ENCODE measurements around the gene MSTO1. TPM values are rescaled to one million over a fixed set of nuclear protein-coding genes. Genes with fewer than 3 reads are reported as not detected.
"Not testable (repeated sequence)": the region's sequence is repeated elsewhere in the genome, so short reads cannot be mapped to it uniquely, and the experiment has no call there.

MSTO1 gene
- 10 to 100 TPM in 2 of 3 donors, 1 to 10 TPM in 1; 9.6 to 44.2 (median 35.4) TPM for total RNA-seq

DNA sequence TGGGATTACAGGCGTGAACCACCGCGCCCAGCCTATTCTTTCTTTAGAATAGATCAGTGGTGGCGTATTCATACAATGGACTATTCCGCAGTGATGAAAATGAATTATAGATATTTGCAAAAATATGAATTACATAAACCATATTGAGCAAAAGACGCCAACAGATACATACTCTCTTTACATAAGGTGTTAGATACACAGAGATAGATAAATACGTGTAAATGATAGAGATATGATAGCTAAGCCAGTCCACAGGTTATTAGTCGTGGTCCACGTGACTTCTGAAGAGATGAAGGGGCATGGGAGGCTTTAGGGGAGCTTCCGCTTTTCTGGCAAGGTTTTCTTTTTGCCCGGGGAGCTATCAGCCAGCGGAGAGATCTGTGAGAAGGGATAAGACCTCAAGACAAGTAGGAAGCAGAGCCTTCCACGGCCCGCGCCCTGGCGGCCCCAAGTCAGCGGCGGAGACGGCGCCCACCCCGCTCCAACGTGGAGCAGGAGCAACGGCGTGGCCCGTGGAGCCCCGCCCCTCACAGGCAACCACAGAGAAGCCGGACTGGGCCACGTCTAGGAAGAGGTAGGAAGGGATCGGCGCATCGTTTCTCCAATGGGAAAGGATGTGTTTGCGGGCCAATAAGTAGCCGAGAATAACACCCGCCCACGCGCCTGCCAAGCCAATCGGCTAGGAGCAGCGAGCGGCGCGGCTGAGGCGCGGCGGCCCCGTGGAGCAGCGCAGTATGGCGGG, at the start of gene MSTO1:
Gene MSTO1 (plus strand): TSS at position 704 of the 742 bp plus-strand sequence. CDS start 31 bp downstream, at position 735.
- no peaks in the 10 kb centered on the region for H3K4me1 ChIP-seq
- peak; percentile 96 to 98 for DNase-seq (ENCODE audit: low spot score in 2 of 2)
- no peaks in the 10 kb centered on the region for H3K9me3 ChIP-seq
- intact Hi-C loops (cut with DNase I; ENCODE audit: low total_unique reads), result no loop called here
- H3K27me3 ChIP-seq, result no peaks in the 10 kb centered on the region
- H3K27ac ChIP-seq, result peak within 1 kb of the TSS; percentile 84
- peak; percentile 35 for TF ChIP-seq POLR2A (IDR thresholded peaks at IDR 0.05)
- TF ChIP-seq, protein P1, sequence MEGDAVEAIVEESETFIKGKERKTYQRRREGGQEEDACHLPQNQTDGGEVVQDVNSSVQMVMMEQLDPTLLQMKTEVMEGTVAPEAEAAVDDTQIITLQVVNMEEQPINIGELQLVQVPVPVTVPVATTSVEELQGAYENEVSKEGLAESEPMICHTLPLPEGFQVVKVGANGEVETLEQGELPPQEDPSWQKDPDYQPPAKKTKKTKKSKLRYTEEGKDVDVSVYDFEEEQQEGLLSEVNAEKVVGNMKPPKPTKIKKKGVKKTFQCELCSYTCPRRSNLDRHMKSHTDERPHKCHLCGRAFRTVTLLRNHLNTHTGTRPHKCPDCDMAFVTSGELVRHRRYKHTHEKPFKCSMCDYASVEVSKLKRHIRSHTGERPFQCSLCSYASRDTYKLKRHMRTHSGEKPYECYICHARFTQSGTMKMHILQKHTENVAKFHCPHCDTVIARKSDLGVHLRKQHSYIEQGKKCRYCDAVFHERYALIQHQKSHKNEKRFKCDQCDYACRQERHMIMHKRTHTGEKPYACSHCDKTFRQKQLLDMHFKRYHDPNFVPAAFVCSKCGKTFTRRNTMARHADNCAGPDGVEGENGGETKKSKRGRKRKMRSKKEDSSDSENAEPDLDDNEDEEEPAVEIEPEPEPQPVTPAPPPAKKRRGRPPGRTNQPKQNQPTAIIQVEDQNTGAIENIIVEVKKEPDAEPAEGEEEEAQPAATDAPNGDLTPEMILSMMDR (IDR thresholded peaks at IDR 0.05), result no peak
- TF ChIP-seq POLR2AphosphoS5 (IDR thresholded peaks at IDR 0.05), result peak; percentile 46 to 64 (median 54)
- peak within 1 kb of the TSS; percentile 38 to 80 (median 72) for H3K4me3 ChIP-seq
- H3K36me3 ChIP-seq, result no peaks in the 10 kb centered on the region

DNA sequence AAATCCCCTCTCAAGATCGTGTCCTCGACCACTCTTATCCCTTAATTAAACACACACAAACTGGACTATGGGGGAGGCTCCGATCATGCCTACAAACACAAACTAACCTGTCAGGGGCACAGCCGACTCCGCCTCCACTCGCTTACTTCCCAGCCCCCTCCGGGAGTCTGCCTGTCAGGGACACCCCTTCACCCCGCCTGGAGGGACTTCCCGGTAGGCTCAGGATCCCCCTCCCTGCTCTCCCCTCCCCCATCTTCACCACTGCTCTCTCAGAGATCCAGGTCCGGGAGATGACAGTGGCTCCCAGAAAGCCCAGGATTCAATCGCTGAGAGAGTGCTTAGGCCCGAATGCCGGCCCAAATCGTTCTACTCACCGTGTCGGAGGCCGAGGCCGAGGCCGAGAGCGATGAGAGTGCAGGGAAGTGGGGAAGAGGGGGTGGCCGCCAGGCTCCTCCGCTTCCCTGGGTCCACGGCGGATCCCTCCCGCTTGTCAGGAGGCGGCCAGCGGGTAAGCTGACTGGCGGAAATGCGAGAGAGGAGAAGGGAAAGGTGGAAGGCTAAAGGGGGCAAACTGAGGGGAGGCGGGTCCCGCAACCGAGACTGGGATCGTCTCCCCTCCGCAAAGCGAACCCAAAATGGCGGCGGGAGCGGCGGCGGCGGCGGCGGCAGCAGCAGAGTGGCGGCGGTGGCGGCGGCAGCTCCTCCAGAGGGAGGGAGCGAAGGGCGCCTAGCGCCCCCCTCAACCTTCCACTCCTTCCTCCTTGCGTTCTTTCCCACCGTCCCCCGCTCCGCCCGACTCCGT, 48.0 kb upstream of the MSTO1 start:
- H3K4me1 ChIP-seq; H3K36me3 ChIP-seq; intact Hi-C loops (cut with DNase I; ENCODE audit: low total_unique reads); H3K9me3 ChIP-seq; H3K27me3 ChIP-seq: not testable (repeated sequence)
- peak; percentile 29 to 53 for DNase-seq (ENCODE audit: low spot score in 2 of 2)
- peak overlapping the region; percentile 75 to 99 (median 81) for H3K4me3 ChIP-seq
- peak in 1 of 3 donors; percentile 4 for TF ChIP-seq POLR2AphosphoS5 (IDR thresholded peaks at IDR 0.05)
- peak overlapping the region; percentile 95 to 100 for H3K27ac ChIP-seq

- TF ChIP-seq, protein P1 (IDR thresholded peaks at IDR 0.05), result peak in 2 of 3 donors; percentile 28 to 42
- TF ChIP-seq POLR2A (IDR thresholded peaks at IDR 0.05) (peak; percentile 83), POLR2AphosphoS5 (IDR thresholded peaks at IDR 0.05) (peak; percentile 88 to 93 (median 92))
Observed at GRCh38 chr1:155562581-155563376, 47.2 kb upstream of the MSTO1 start, which contains the start of gene ASH1L. TSS of gene ASH1L (minus strand) at chr1:155562803. CDS start at chr1:155521519, 41,284 bp downstream.

GRCh38 chr1:155563377-155564022, 46.5 kb upstream of the MSTO1 start:
- intact Hi-C loops (cut with DNase I; ENCODE audit: low total_unique reads); H3K27me3 ChIP-seq; H3K9me3 ChIP-seq; DNase-seq (ENCODE audit: low spot score in 2 of 2); H3K4me1 ChIP-seq; H3K36me3 ChIP-seq: not testable (repeated sequence)
- Histone ChIP-seq H3K4me3 (peak overlapping the region; percentile 75 to 99 (median 81)), H3K27ac (peak overlapping the region; percentile 95 to 100)

More at GRCh38 chr1:155562581-155563376, 47.2 kb upstream of the MSTO1 start, which contains the start of gene ASH1L:
- Histone ChIP-seq H3K4me1 (peaks cover 0 to 8% of the 10 kb centered on the region in 2 donors), H3K4me3 (peak within 1 kb of the TSS; percentile 75 to 99 (median 81)), H3K9me3 (no peaks in the 10 kb centered on the region), H3K27ac (peak within 1 kb of the TSS; percentile 95 to 100), H3K27me3 (no peaks in the 10 kb centered on the region), H3K36me3 (no peaks in the 10 kb centered on the region)
- DNase-seq (ENCODE audit: low spot score in 2 of 2), result peak; percentile 88 to 94
- intact Hi-C loops (cut with DNase I; ENCODE audit: low total_unique reads), result no loop called here

DNA sequence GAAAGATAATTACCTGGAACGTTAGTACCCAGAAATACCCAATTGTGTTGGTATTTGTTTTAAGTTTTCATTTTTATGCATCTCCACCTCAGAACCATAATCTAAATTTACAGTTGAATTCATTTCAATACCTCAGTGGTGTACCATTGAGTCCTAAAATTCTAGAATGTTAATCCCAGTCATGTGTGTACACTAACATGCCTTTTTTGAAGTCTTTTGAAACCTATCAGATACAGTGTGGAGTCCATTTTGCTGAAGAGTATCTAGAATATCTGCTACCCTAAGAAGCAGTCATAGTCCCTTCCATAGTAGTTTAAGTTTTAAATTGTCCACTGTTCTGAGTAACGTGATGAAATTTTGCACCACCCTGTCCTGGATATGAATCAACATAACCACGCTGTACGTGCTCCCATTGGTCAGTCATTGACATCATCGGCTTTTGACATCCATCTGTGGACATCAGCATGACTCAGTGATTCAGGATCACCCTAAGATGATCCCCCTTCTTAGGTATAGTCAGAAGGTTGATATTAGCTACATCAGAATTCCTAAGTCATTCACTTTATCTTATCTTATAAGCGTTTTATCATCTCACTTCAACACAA, 39.9 kb upstream of the MSTO1 start:
- no peaks in the 10 kb centered on the region for H3K36me3 ChIP-seq
- no peaks in the 10 kb centered on the region for H3K27me3 ChIP-seq
- no peak for DNase-seq (ENCODE audit: low spot score in 2 of 2)
- H3K4me3 ChIP-seq, result no peak overlapping the region
- H3K27ac ChIP-seq, result no peak overlapping the region
- H3K4me1 ChIP-seq, result no peaks in the 10 kb centered on the region
- H3K9me3 ChIP-seq, result no peaks in the 10 kb centered on the region
- intact Hi-C loops (cut with DNase I; ENCODE audit: low total_unique reads), result no loop called here
- TF ChIP-seq POLR2AphosphoS5 (IDR thresholded peaks at IDR 0.05) (no peak), POLR2A (IDR thresholded peaks at IDR 0.05) (no peak)
- TF ChIP-seq, protein P1 (IDR thresholded peaks at IDR 0.05), result no peak
